KMS-11 (cell line): ENCODE data around the gene SASH1.

Source experiments
- H2AFZ ChIP-seq: fragments of 200-600 bp; sonication (generic); 2 replicates; pipeline ENCODE4 v1.6.1; 2016; ENCODE audit warnings: antibody characterized with exemption, mixed run types, low read depth
- H3K27ac ChIP-seq: fragments of 200-600 bp; sonication (generic); 2 replicates; pipeline ENCODE4 v1.6.1; 2016; ENCODE audit warnings: mild to moderate bottlenecking, mixed run types
- H3K27me3 ChIP-seq: fragments of 200-600 bp; sonication (generic); 2 replicates; pipeline ENCODE4 v1.6.1; 2017; ENCODE audit warnings: mild to moderate bottlenecking, low read depth, mixed run types, moderate library complexity; ENCODE audit not compliant: insufficient read depth
- H3K36me3 ChIP-seq: fragments of 200-600 bp; sonication (generic); 2 replicates; pipeline ENCODE4 v1.6.1; 2017; ENCODE audit warnings: mild to moderate bottlenecking, mixed run types; ENCODE audit not compliant: insufficient read depth
- H3K4me1 ChIP-seq: fragments of 200-600 bp; sonication (generic); 2 replicates; pipeline ENCODE4 v1.6.1; 2016; ENCODE audit warnings: mild to moderate bottlenecking, low read depth, mixed run types; ENCODE audit not compliant: poor library complexity, severe bottlenecking
- H3K4me2 ChIP-seq: fragments of 200-600 bp; sonication (generic); 2 replicates; pipeline ENCODE4 v1.7.0; 2016; ENCODE audit warnings: mild to moderate bottlenecking, mixed run types
- H3K4me3 ChIP-seq: fragments of 200-600 bp; sonication (generic); IDR thresholded peaks from 2 replicates; pipeline ENCODE4 v1.6.1; 2017; ENCODE audit warnings: low read depth, low read length, mixed read lengths; ENCODE audit not compliant: insufficient read depth
- H3K79me2 ChIP-seq: fragments of 200-600 bp; sonication (generic); 2 replicates; pipeline ENCODE4 v1.6.1; 2016; ENCODE audit warnings: low read depth, mixed run types; ENCODE audit not compliant: insufficient read depth
- H3K9ac ChIP-seq: fragments of 200-600 bp; sonication (generic); 2 replicates; pipeline ENCODE4 v1.6.1; 2016; ENCODE audit warnings: mild to moderate bottlenecking, mixed run types
- H4K20me1 ChIP-seq: fragments of 200-600 bp; sonication (generic); 2 replicates; pipeline ENCODE4 v1.6.1; 2016; ENCODE audit warnings: mild to moderate bottlenecking, mixed run types; ENCODE audit not compliant: insufficient read depth
- CTCF ChIP-seq: fragments of 200-600 bp; sonication (generic); conservative IDR thresholded peaks from 2 replicates; pipeline ENCODE4 v1.6.1; 2017; ENCODE audit warnings: low read depth, mild to moderate bottlenecking, antibody characterized with exemption, low read length, moderate library complexity, mixed read lengths

SASH1 gene

DNA sequence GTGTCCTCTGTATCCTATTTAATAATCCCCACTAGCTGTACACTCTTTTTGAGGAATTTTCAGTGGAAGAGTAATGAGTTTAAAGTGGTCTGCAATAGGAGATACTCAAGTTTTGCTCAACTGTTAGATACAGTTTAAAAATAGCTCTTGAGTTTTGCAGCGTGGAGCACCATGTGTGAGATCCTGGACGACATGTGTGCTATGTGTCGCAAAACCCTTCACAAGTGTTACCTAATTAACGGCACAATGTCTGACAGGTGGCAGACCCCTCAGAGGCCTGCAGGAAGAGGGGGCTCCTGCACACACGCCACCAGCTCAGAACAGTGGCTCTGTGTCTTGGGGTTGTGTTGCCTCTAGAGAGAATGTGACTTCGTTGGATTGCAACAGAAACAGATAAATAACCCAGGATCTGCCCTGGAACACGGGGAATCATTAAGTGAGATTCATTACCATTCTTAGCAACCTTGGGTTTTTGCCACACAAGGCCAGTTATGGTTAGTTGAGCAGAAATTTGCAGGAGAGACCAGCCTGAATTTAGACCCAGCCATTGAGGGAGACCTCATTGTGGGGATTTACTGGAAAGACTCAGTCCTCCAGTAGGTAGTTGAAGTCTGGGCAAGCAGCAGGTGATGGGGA is 73.8 kb downstream of the SASH1 start:
- no peaks in the 10 kb centered on the region for H3K36me3 ChIP-seq
- no peaks in the 10 kb centered on the region for H3K27me3 ChIP-seq
- H3K4me3 ChIP-seq, result no peak overlapping the region
- H3K27ac ChIP-seq, result no peak overlapping the region
- H3K9ac ChIP-seq, result no peak overlapping the region
- H3K4me1 ChIP-seq, result no peaks in the 10 kb centered on the region
- TF ChIP-seq CTCF, result no peak
- H2AFZ ChIP-seq, result no peak overlapping the region
- H3K79me2 ChIP-seq, result no peaks in the 10 kb centered on the region
- H3K4me2 ChIP-seq, result no peak overlapping the region
- no peaks in the 10 kb centered on the region for H4K20me1 ChIP-seq

DNA sequence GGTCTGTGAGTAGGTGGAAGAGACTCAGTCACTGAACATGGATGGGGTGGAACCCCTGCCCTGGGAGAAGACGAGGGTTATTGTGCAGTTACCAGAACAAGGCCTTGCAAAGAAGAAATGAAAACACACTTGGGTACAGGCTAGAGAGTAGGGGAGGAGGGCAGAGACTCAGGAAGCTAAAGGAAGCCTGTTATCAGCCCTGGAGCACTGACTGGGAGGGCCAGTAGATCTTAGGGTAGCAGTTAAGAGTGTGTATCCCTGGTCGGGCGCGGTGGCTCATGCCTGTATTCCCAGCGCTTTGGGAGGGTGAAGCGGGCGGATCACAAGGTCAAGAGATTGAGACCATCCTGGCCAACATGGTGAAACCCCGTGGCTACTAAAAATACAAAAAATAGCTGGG is 74.4 kb downstream of the SASH1 start:
- H3K27me3 ChIP-seq, result no peaks in the 10 kb centered on the region
- H3K36me3 ChIP-seq, result no peaks in the 10 kb centered on the region
- TF ChIP-seq CTCF, result no peak
- H3K9ac ChIP-seq, result no peak overlapping the region
- no peaks in the 10 kb centered on the region for H4K20me1 ChIP-seq
- H3K4me3 ChIP-seq, result no peak overlapping the region
- no peaks in the 10 kb centered on the region for H3K79me2 ChIP-seq
- no peaks in the 10 kb centered on the region for H3K4me1 ChIP-seq
- no peak overlapping the region for H3K4me2 ChIP-seq
- no peak overlapping the region for H2AFZ ChIP-seq
- no peak overlapping the region for H3K27ac ChIP-seq

GRCh38 chr6:148419430-148419829 is 76.8 kb downstream of the SASH1 start:
- H3K4me1 ChIP-seq, result no peaks in the 10 kb centered on the region
- no peaks in the 10 kb centered on the region for H3K79me2 ChIP-seq
- H3K4me2 ChIP-seq, result no peak overlapping the region
- H3K27me3 ChIP-seq, result no peaks in the 10 kb centered on the region
- no peak overlapping the region for H3K27ac ChIP-seq
- no peak overlapping the region for H2AFZ ChIP-seq
- H3K4me3 ChIP-seq, result no peak overlapping the region
- TF ChIP-seq CTCF, result no peak
- H3K9ac ChIP-seq, result no peak overlapping the region
- H4K20me1 ChIP-seq, result no peaks in the 10 kb centered on the region
- H3K36me3 ChIP-seq, result no peaks in the 10 kb centered on the region

DNA sequence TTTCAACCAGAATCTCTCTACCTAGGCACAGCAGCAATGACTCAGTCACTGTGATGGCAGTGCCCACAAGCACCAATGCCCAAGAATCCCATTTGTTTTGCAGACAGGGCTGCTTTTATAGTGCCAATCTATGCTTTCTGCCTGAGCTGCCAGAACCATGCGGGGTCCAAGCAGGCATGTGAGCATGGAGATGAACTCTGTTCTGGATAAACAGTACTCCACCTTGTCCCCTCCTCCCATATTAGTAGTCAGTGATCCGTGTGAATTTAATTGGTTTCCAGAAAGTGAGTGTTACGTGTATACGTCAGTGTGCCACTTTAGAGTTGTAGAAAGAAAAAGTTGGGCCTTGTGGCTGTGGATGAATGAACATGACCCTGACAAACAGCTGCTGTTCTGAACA is 79.4 kb downstream of the SASH1 start:
- Histone ChIP-seq H3K27ac (no peak overlapping the region), H3K36me3 (no peaks in the 10 kb centered on the region), H3K4me2 (no peak overlapping the region), H3K9ac (no peak overlapping the region), H3K79me2 (no peaks in the 10 kb centered on the region), H3K27me3 (no peaks in the 10 kb centered on the region), H2AFZ (no peak overlapping the region), H3K4me1 (no peaks in the 10 kb centered on the region), H4K20me1 (no peaks in the 10 kb centered on the region), H3K4me3 (no peak overlapping the region)
- no peak for TF ChIP-seq CTCF
